Panc1 (cell line): ENCODE measurements around the gene TENM3. TPM values are rescaled to one million over a fixed set of nuclear protein-coding genes. Genes with fewer than 3 reads are reported as not detected.

Source experiments
- ATAC-seq: fragments of 200-7000 bp; cut with Tn5 transposase; 2 replicates; pipeline ENCODE4 v1.9.1; 2020; ENCODE audit warnings: mild to moderate bottlenecking, moderate library complexity
- BruUV-seq: library from RNA; stranded (reverse); fragments of 400-500 nt; replicated peaks from 2 replicates; lab custom pipeline; 2021; lab: Mats Ljungman, UMichigan
- CTCF ChIA-PET: fragments of 300-600 bp; sonication (Branson Sonifier 250); formaldehyde crosslinking; loops from one replicate; lab custom pipeline; 2022; ENCODE audit warnings: antibody characterized with exemption; lab: Charles Lee
- POLR2A ChIA-PET: fragments of 300-600 bp; sonication (Branson Sonifier 250); formaldehyde crosslinking; loops from one replicate; lab custom pipeline; 2022; ENCODE audit warnings: antibody characterized with exemption; lab: Charles Lee
- DNase-seq: peaks from one replicate; pipeline ENCODE4 v3.0.0-alpha.2; 2010; ENCODE audit warnings: low read depth, low spot score
- H3K27ac ChIP-seq: 2 replicates; pipeline ENCODE4 v1.5.1; 2011; ENCODE audit warnings: mild to moderate bottlenecking, low read length, inconsistent platforms
- H3K27me3 ChIP-seq: fragments of 200-500 bp; sonication (Bioruptor generic); 2 replicates; pipeline ENCODE4 v1.6.0; 2014; ENCODE audit warnings: low read length, inconsistent platforms; ENCODE audit not compliant: control insufficient read depth, insufficient read depth
- H3K36me3 ChIP-seq: fragments of 200-500 bp; sonication (Bioruptor generic); 2 replicates; pipeline ENCODE4 v1.5.1; 2014; ENCODE audit warnings: inconsistent platforms, mild to moderate bottlenecking, low read length, moderate library complexity; ENCODE audit not compliant: control insufficient read depth, insufficient read depth
- H3K4me1 ChIP-seq: 2 replicates; pipeline ENCODE4 v1.5.1; 2011; ENCODE audit warnings: inconsistent platforms, mild to moderate bottlenecking, low read length, moderate library complexity; ENCODE audit not compliant: control insufficient read depth, insufficient read depth
- H3K4me3 ChIP-seq, 2 experiments: 2 replicates each; pipeline ENCODE4 v1.5.1; 2011 to 2012; ENCODE audit warnings: low read depth in 2 of 2, low read length in 2 of 2, mild to moderate bottlenecking in 2 of 2, inconsistent platforms in 1 of 2, moderate library complexity in 1 of 2
- H3K9me3 ChIP-seq: fragments of 200-500 bp; sonication (Bioruptor generic); 2 replicates; pipeline ENCODE4 v1.5.1; 2014; ENCODE audit warnings: low read depth, mild to moderate bottlenecking, inconsistent platforms, low read length, moderate library complexity; ENCODE audit not compliant: control insufficient read depth, insufficient read depth
- POLR2AphosphoS5 ChIP-seq: IDR thresholded peaks from 2 replicates; pipeline ENCODE4 v1.6.1; 2012; ENCODE audit warnings: mild to moderate bottlenecking, low read depth, low read length, moderate library complexity
- SIN3A ChIP-seq: IDR thresholded peaks from 2 replicates; pipeline ENCODE4 v1.6.1; 2012; ENCODE audit warnings: low read depth, mild to moderate bottlenecking, low read length, moderate library complexity, borderline replicate concordance; ENCODE audit not compliant: insufficient read depth
- TCF7L2 ChIP-seq: IDR thresholded peaks from 2 replicates; pipeline ENCODE4 v1.6.1; 2011; ENCODE audit warnings: mild to moderate bottlenecking, low read depth, low read length, inconsistent platforms
- in situ Hi-C: cut with HindIII; loops from 2 replicates; pipeline ENCODE4 v1.10.0; 2016; ENCODE audit warnings: low sequenced_read_pairs, low pct_unique_long_range_greater_than_20kb
- intact Hi-C: fragments of 100-400 bp; cut with micrococcal nuclease; formaldehyde crosslinking; loops from one replicate; pipeline ENCODE4 v1.10.0; 2022; ENCODE audit not compliant: unreplicated experiment
- total RNA-seq: library from RNA; stranded (reverse); gene quantifications from one replicate; pipeline ENCODE4 v1.2.1, GENCODE V29; 2021; ENCODE audit not compliant: unreplicated experiment
- TF ChIP-seq, protein P1 (sequence below): fragments of 450-650 bp; IDR thresholded peaks from 2 replicates; pipeline ENCODE4 v1.5.1; 2017; ENCODE audit warnings: mild to moderate bottlenecking
- TF ChIP-seq, protein P2 (sequence below), 2 experiments: IDR thresholded peaks; 2 replicates each; pipeline ENCODE4 v1.6.1; 2011 to 2012; ENCODE audit warnings: low read depth in 2 of 2, control low read depth in 1 of 2, low read length in 1 of 2, mild to moderate bottlenecking in 1 of 2, moderate library complexity in 1 of 2; ENCODE audit not compliant: insufficient read depth in 1 of 2

TENM3 gene
- total RNA-seq, 1 experiment from 2014 or later, result 0.95 TPM

DNA sequence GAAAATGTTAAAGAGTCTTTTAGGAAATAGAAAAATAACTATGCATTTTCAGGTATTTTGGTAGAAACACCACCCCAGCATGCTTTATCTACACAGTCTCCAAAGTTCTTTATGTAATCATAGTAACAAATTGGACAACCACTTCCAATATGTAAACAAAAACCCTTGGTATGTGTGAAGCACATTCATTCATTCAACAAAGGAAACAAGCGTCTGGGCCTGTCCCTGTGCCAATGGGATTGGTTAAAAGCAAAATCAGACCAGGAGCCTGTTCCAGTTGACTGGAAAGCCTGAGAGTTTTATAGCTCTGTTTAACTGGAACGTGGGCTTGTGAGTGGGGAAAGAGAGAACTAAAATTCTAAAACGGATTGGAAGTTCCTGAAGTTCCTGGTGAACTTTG, 41.3 kb upstream of the TENM3 start:
- DNase-seq, result no peak
- TF ChIP-seq TCF7L2 (no peak), SIN3A (no peak)
- TF ChIP-seq, protein P1, sequence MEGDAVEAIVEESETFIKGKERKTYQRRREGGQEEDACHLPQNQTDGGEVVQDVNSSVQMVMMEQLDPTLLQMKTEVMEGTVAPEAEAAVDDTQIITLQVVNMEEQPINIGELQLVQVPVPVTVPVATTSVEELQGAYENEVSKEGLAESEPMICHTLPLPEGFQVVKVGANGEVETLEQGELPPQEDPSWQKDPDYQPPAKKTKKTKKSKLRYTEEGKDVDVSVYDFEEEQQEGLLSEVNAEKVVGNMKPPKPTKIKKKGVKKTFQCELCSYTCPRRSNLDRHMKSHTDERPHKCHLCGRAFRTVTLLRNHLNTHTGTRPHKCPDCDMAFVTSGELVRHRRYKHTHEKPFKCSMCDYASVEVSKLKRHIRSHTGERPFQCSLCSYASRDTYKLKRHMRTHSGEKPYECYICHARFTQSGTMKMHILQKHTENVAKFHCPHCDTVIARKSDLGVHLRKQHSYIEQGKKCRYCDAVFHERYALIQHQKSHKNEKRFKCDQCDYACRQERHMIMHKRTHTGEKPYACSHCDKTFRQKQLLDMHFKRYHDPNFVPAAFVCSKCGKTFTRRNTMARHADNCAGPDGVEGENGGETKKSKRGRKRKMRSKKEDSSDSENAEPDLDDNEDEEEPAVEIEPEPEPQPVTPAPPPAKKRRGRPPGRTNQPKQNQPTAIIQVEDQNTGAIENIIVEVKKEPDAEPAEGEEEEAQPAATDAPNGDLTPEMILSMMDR, result no peak
- TF ChIP-seq, protein P2, sequence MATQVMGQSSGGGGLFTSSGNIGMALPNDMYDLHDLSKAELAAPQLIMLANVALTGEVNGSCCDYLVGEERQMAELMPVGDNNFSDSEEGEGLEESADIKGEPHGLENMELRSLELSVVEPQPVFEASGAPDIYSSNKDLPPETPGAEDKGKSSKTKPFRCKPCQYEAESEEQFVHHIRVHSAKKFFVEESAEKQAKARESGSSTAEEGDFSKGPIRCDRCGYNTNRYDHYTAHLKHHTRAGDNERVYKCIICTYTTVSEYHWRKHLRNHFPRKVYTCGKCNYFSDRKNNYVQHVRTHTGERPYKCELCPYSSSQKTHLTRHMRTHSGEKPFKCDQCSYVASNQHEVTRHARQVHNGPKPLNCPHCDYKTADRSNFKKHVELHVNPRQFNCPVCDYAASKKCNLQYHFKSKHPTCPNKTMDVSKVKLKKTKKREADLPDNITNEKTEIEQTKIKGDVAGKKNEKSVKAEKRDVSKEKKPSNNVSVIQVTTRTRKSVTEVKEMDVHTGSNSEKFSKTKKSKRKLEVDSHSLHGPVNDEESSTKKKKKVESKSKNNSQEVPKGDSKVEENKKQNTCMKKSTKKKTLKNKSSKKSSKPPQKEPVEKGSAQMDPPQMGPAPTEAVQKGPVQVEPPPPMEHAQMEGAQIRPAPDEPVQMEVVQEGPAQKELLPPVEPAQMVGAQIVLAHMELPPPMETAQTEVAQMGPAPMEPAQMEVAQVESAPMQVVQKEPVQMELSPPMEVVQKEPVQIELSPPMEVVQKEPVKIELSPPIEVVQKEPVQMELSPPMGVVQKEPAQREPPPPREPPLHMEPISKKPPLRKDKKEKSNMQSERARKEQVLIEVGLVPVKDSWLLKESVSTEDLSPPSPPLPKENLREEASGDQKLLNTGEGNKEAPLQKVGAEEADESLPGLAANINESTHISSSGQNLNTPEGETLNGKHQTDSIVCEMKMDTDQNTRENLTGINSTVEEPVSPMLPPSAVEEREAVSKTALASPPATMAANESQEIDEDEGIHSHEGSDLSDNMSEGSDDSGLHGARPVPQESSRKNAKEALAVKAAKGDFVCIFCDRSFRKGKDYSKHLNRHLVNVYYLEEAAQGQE (IDR thresholded peaks at IDR 0.05; ENCODE audit: insufficient read depth in 1 of 2, low read depth in 2 of 2, low read length in 1 of 2), result no peak
- BruUV-seq, result no TSS peak
- Histone ChIP-seq H3K4me3 (no peak overlapping the region), H3K27ac (no peak overlapping the region), H3K27me3 (no peaks in the 10 kb centered on the region), H3K9me3 (no peaks in the 10 kb centered on the region), H3K4me1 (no peaks in the 10 kb centered on the region), H3K36me3 (no peaks in the 10 kb centered on the region)
- no peak for ATAC-seq
- in situ Hi-C loops (no loop called here), intact Hi-C loops (no loop called here)
- CTCF ChIA-PET, result no interaction called here
- POLR2A ChIA-PET, result no interaction called here

DNA sequence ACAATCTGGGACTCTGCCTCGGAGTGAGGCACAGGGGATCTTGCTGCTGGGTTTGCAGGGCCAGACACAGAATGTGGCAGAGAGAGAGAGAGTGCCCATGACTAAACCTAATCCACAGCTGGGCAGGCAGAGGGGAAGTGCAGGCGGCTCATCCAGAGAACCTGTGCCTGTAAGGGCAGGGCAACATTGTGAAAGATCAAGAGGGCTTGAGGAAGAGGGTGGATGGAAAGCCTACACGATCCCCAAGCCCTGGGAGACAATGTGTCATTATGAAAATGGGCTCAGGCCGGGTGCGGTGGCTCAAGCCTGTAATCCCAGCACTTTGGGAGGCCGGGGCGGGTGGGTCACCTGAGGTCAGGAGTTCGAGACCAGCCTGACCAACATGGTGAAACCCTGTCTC, 40.6 kb upstream of the TENM3 start:
- Histone ChIP-seq H3K9me3 (no peaks in the 10 kb centered on the region), H3K4me3 (no peak overlapping the region), H3K36me3 (no peaks in the 10 kb centered on the region), H3K27ac (no peak overlapping the region), H3K4me1 (no peaks in the 10 kb centered on the region), H3K27me3 (no peaks in the 10 kb centered on the region)
- no peak for DNase-seq
- ChIA-PET POLR2A (no interaction called here), CTCF (no interaction called here)
- intact Hi-C loops (no loop called here), in situ Hi-C loops (no loop called here)
- no TSS peak for BruUV-seq
- ATAC-seq, result no peak
- no peak for TF ChIP-seq SIN3A
- TF ChIP-seq TCF7L2, result no peak
- TF ChIP-seq, protein P2 (IDR thresholded peaks at IDR 0.05; ENCODE audit: insufficient read depth in 1 of 2, low read depth in 2 of 2, low read length in 1 of 2), result no peak
- TF ChIP-seq, protein P1, result no peak
- TF ChIP-seq POLR2AphosphoS5, result no peak
